T-helper 17 cell (primary cell): ENCODE results near the gene OSBPL9. TPM values are rescaled to one million over a fixed set of nuclear protein-coding genes. Genes with fewer than 3 reads are reported as not detected.
"Not testable (repeated sequence)": the region's sequence is repeated elsewhere in the genome, so short reads cannot be mapped to it uniquely, and the experiment has no call there.

ENCODE experiments used
- ATAC-seq: fragments of 150-1000 bp; cut with Tn5 transposase; 2 replicates; pipeline ENCODE4 v1.10.0; 2021; ENCODE audit warnings: mild to moderate bottlenecking, moderate library complexity
- DNase-seq, 3 donors: peaks; one replicate each; pipeline versions ENCODE4 v3.0.0 to v3.0.0-alpha.2; 2020 to 2021
- H3K9me3 ChIP-seq: one replicate; pipeline ENCODE4 v1.7.0; 2013; ENCODE audit warnings: low read length, mild to moderate bottlenecking; ENCODE audit not compliant: control insufficient read depth, poor library complexity, severe bottlenecking
- H3K27ac Mint-ChIP-seq: one replicate; pipeline ENCODE4 v1.8.0; 2022; ENCODE audit warnings: mild to moderate bottlenecking, moderate library complexity, mixed read lengths
- H3K27me3 Mint-ChIP-seq: one replicate; pipeline ENCODE4 v1.8.0; 2022; ENCODE audit warnings: mixed read lengths
- H3K36me3 Mint-ChIP-seq: one replicate; pipeline ENCODE4 v1.8.0; 2022; ENCODE audit warnings: low read depth, mixed read lengths
- H3K4me1 Mint-ChIP-seq: one replicate; pipeline ENCODE4 v1.8.0; 2022; ENCODE audit warnings: mild to moderate bottlenecking, mixed read lengths
- H3K4me3 Mint-ChIP-seq: one replicate; pipeline ENCODE4 v1.8.0; 2022; ENCODE audit warnings: mild to moderate bottlenecking, moderate library complexity, mixed read lengths
- total RNA-seq, 4 donors: library from RNA in 2 of 4; stranded (reverse) in 2 of 4; gene quantifications; one replicate each; pipeline ENCODE4 v1.2.3 and lab custom pipeline; 2022 to 2026

The OSBPL9 gene
- total RNA-seq, 2 donors from 2014 or later = 47.3 to 49.2 TPM

- Mint-ChIP-seq H3K4me1 (peaks cover 3% of the 10 kb centered on the region), H3K27me3 (peaks cover 2% of the 10 kb centered on the region), H3K36me3 (no peaks in the 10 kb centered on the region)
Observed at GRCh38 chr1:51583532-51583931, 33.4 kb upstream of the OSBPL9 start.

DNA sequence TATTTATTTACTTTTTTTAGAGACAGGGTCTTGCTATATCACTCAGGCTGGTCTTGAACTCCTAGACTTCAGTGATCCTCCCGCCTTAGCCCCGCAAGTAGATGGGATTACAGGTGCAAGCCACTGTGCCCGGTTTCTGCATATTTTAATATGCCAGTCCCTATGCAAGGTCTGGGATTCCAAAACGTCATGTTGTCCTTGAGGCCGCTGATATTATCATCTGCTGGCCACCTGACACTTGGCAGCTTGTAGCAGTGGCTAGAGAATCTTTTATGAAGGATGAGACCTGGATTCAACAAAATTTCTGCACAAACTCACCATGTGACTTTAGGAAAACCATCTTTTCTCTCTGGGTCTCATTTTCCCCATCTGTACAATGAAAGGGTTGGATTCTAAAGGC lies 32.9 kb upstream of the OSBPL9 start:
- peaks cover 2% of the 10 kb centered on the region for H3K4me1 Mint-ChIP-seq
- no peaks in the 10 kb centered on the region for H3K9me3 ChIP-seq
- ATAC-seq (no peak), DNase-seq (no peak)
- peaks cover 6% of the 10 kb centered on the region for H3K27me3 Mint-ChIP-seq
- no peak overlapping the region for H3K4me3 Mint-ChIP-seq
- H3K27ac Mint-ChIP-seq = no peak overlapping the region
- H3K36me3 Mint-ChIP-seq = peaks cover 3% of the 10 kb centered on the region

More at GRCh38 chr1:51583532-51583931, 33.4 kb upstream of the OSBPL9 start:
- no peak overlapping the region for H3K4me3 Mint-ChIP-seq
- no peak for ATAC-seq
- no peak overlapping the region for H3K27ac Mint-ChIP-seq
- H3K9me3 ChIP-seq = no peaks in the 10 kb centered on the region
- DNase-seq = no peak

DNA sequence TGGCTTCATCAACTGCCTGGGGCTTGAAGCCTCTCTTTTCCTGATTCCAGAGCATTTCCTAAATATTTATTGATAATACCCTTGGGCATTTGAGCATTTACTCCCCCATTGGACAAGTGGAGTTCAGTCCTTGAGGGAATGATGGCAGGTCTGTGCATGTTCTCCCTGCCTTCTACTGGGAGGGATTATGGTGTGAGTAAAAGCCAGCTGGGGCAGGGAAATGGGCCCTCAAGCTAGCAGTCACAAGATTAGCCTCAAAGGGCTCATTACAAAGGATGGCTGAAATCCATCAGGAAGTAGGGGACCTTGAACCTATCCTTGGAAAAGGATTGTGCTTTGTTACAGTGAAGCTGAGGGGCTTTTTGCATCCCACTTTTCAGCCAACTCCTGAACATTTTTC lies 24.2 kb upstream of the OSBPL9 start:
- no peaks in the 10 kb centered on the region for H3K9me3 ChIP-seq
- peaks cover 3% of the 10 kb centered on the region for H3K36me3 Mint-ChIP-seq
- no peak for ATAC-seq
- peaks cover 2% of the 10 kb centered on the region for H3K4me1 Mint-ChIP-seq
- peak overlapping the region; percentile 14 for H3K27ac Mint-ChIP-seq
- peaks cover 11% of the 10 kb centered on the region for H3K27me3 Mint-ChIP-seq
- H3K4me3 Mint-ChIP-seq = no peak overlapping the region
- DNase-seq = no peak

DNA sequence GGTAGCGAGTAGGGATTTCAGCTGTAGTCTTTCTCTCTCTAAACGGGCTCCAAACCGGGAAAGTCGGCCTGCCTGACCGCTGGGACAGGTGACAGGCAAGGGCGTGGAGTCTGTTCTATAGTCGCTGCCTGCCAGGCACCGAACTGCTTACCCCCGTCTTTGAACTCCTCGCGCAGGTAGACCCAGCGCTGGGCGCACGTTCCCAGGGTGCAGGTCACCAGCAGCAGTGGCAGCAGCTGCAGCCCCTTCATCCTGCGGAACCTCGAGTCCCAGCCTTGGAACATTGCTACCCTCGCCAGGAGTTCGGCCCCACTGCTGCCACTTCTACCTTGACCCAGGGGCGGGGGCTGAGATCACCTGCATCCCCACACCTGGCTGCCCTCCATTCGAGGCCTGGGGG lies 22.2 kb upstream of the OSBPL9 start:
- H3K27me3 Mint-ChIP-seq = peaks cover 6% of the 10 kb centered on the region
- H3K4me3 Mint-ChIP-seq = no peak overlapping the region
- H3K27ac Mint-ChIP-seq = no peak overlapping the region
- H3K36me3 Mint-ChIP-seq = no peaks in the 10 kb centered on the region
- peaks cover 2% of the 10 kb centered on the region for H3K4me1 Mint-ChIP-seq
- H3K9me3 ChIP-seq = no peaks in the 10 kb centered on the region
- no peak for DNase-seq
- ATAC-seq = no peak

GRCh38 chr1:51600529-51600928 lies 16.4 kb upstream of the OSBPL9 start:
- Mint-ChIP-seq H3K27me3 (peaks cover 12% of the 10 kb centered on the region), H3K36me3 (no peaks in the 10 kb centered on the region), H3K4me3 (no peak overlapping the region), H3K4me1 (no peaks in the 10 kb centered on the region), H3K27ac (no peak overlapping the region)
- no peak for ATAC-seq
- no peak for DNase-seq
- H3K9me3 ChIP-seq = no peaks in the 10 kb centered on the region

DNA sequence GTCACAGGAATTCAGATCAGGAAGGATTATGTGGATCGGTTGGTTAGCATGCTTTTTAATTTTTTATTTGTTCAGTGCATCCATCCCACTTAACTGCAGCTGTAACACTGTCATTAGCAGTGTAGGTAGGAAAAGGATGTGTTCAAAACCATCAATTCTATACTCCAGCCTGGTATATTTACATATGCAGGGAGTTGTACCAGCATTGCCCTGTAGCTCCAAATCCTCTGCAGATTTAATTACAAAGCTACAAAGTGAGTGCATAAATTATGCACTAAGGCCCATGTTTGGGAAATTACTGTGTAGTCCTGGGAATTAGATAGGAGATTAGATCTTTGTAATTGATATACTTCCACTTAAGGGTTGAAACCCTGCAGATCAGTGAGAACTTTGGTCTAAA lies 15.9 kb upstream of the OSBPL9 start:
- H3K4me3 Mint-ChIP-seq = no peak overlapping the region
- H3K27ac Mint-ChIP-seq = no peak overlapping the region
- H3K36me3 Mint-ChIP-seq = no peaks in the 10 kb centered on the region
- H3K27me3 Mint-ChIP-seq = peaks cover 14% of the 10 kb centered on the region
- DNase-seq (no peak), ATAC-seq (no peak)
- peaks cover 2% of the 10 kb centered on the region for H3K4me1 Mint-ChIP-seq
- no peaks in the 10 kb centered on the region for H3K9me3 ChIP-seq

- Mint-ChIP-seq H3K4me1 (peaks cover 4% of the 10 kb centered on the region), H3K27ac (no peak overlapping the region), H3K36me3 (no peaks in the 10 kb centered on the region), H3K4me3 (no peak overlapping the region), H3K27me3 (peaks cover 35% of the 10 kb centered on the region)
- ATAC-seq (no peak), DNase-seq (no peak)
- H3K9me3 ChIP-seq = no peaks in the 10 kb centered on the region
Observed at GRCh38 chr1:51605961-51606723, 10.8 kb upstream of the OSBPL9 start.

- Mint-ChIP-seq H3K4me3 (no peak overlapping the region), H3K36me3 (no peaks in the 10 kb centered on the region), H3K27me3 (peaks cover 45% of the 10 kb centered on the region), H3K4me1 (peaks cover 4% of the 10 kb centered on the region), H3K27ac (no peak overlapping the region)
- ATAC-seq = no peak
- no peak for DNase-seq
- no peaks in the 10 kb centered on the region for H3K9me3 ChIP-seq
Observed at GRCh38 chr1:51607681-51608095, 9.2 kb upstream of the OSBPL9 start.

DNA sequence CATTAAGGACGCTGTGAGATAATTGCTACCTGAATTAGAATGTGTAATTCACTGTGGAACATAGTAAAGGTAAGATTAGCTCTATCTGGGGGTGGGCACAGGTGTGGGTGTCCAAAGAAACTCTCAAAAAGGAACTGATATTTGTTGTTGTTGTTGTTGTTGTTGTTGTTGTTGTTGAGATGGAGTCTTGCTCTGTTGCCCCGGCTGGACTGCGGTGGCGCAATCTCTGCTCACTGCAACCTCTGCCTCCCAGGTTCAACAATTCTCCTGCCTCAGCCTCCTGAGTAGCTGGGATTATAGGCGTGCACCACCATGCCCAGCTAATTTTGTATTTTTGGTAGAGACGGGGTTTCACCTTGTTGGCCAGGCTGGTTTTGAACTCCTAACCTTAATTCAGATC lies 6.8 kb upstream of the OSBPL9 start:
- DNase-seq, H3K9me3 ChIP-seq, H3K36me3 Mint-ChIP-seq, H3K27ac Mint-ChIP-seq, ATAC-seq, H3K4me1 Mint-ChIP-seq, H3K4me3 Mint-ChIP-seq: not testable (repeated sequence)
- H3K27me3 Mint-ChIP-seq = peaks cover 41% of the 10 kb centered on the region

- no peak for DNase-seq
- Mint-ChIP-seq H3K36me3 (no peaks in the 10 kb centered on the region), H3K27ac (no peak overlapping the region), H3K4me3 (no peak overlapping the region), H3K27me3 (peaks cover 36% of the 10 kb centered on the region), H3K4me1 (peaks cover 9% of the 10 kb centered on the region)
- no peaks in the 10 kb centered on the region for H3K9me3 ChIP-seq
- ATAC-seq = no peak
Observed at GRCh38 chr1:51610637-51611036, 6.3 kb upstream of the OSBPL9 start.

- DNase-seq (no peak), ATAC-seq (no peak)
- Mint-ChIP-seq H3K27me3 (peaks cover 34% of the 10 kb centered on the region), H3K36me3 (peaks cover 3% of the 10 kb centered on the region), H3K27ac (no peak overlapping the region), H3K4me3 (no peak overlapping the region), H3K4me1 (peaks cover 15% of the 10 kb centered on the region)
- H3K9me3 ChIP-seq = no peaks in the 10 kb centered on the region
Observed at GRCh38 chr1:51612447-51612961, 4.4 kb upstream of the OSBPL9 start.

DNA sequence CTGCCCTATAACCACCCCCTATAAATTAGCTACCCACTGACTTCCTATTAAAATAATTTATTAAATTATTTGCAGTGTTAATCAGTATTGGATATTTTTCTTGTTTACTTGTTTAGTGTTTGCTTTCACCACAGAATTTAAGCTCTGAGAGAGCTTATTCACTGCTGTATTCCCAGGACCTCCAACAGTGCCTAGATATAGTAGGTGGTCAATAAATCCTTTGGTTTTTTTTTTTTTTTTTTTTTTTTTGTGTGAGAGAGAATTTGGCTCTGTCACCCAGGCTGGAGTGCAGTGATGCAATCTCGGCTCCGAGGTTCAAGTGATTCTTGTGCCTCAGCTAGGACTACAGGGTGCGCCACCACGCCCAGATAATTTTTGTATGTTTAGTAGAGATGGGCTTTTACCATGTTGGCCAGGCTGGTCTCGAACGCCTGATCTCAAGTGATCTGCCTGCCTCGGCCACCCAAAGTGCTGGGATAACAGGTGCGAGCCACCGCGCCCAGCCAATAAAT lies 1.1 kb upstream of the OSBPL9 start:
- Mint-ChIP-seq H3K27ac (peak overlapping the region; percentile 96), H3K27me3 (peaks cover 17% of the 10 kb centered on the region), H3K4me1 (peaks cover 33% of the 10 kb centered on the region), H3K4me3 (no peak overlapping the region), H3K36me3 (peaks cover 10% of the 10 kb centered on the region)
- DNase-seq (no peak), ATAC-seq (no peak)
- no peaks in the 10 kb centered on the region for H3K9me3 ChIP-seq

DNA sequence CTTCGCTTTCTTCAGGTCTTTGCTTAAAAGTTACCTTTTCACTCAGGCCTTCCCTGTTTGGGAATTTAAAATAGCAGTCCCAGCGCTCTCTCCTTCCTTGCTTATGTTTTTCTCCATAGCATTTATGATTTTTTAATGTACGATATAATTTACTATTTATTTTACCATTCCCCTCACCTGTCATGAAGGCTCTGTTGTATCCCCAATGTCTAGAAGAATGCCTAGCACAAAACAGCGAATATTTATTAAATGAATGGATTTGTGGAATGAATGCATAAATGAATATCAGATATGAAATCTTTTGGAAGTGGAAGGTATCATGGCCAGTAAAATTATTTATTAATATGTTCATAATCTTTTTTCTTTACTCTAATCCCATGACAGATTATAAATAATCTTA lies 402 bp upstream of the OSBPL9 start:
- peak overlapping the region; percentile 96 for H3K27ac Mint-ChIP-seq
- H3K4me3 Mint-ChIP-seq = no peak overlapping the region
- peaks cover 12% of the 10 kb centered on the region for H3K27me3 Mint-ChIP-seq
- no peaks in the 10 kb centered on the region for H3K9me3 ChIP-seq
- H3K36me3 Mint-ChIP-seq = peaks cover 10% of the 10 kb centered on the region
- ATAC-seq (no peak), DNase-seq (no peak)
- H3K4me1 Mint-ChIP-seq = peaks cover 33% of the 10 kb centered on the region

- DNase-seq (no peak), ATAC-seq (no peak)
- Mint-ChIP-seq H3K4me3 (no peak overlapping the region), H3K27ac (no peak overlapping the region), H3K36me3 (peaks cover 10% of the 10 kb centered on the region), H3K27me3 (no peaks in the 10 kb centered on the region), H3K4me1 (peaks cover 46% of the 10 kb centered on the region)
- H3K9me3 ChIP-seq = no peaks in the 10 kb centered on the region
Observed at GRCh38 chr1:51618715-51619114, 1.8 kb downstream of the OSBPL9 start.
